Measurements from ENCODE around the gene ZZZ3.

GRCh38 chr1:77639557-77640069, 42.8 kb downstream of the ZZZ3 start:
- TF ChIP-seq CTCF (IDR thresholded peaks at IDR 0.05) (no peak), EZH2 (IDR thresholded peaks at IDR 0.05) (no peak)
